HCT116 (cell line): ENCODE results near the gene GRK5. TPM values are rescaled to one million over a fixed set of nuclear protein-coding genes. Genes with fewer than 3 reads are reported as not detected.

Experiments
- ATAC-seq: fragments of 200-7000 bp; cut with Tn5 transposase; 2 replicates; pipeline ENCODE4 v1.9.1; 2020; ENCODE audit warnings: mild to moderate bottlenecking, moderate library complexity
- BruUV-seq: library from RNA; stranded (reverse); fragments of 400-500 nt; replicated peaks from 2 replicates; lab custom pipeline; 2021; lab: Mats Ljungman, UMichigan
- CTCF ChIA-PET: fragments of 300-600 bp; sonication (Branson Sonifier 250); formaldehyde crosslinking; loops from one replicate; lab custom pipeline; 2021; ENCODE audit warnings: antibody characterized with exemption; lab: Charles Lee
- POLR2A ChIA-PET: fragments of 300-600, 350-600 bp; sonication (Branson Sonifier 250); formaldehyde crosslinking; loops from one replicate; lab custom pipeline; 2021; ENCODE audit warnings: antibody characterized with exemption; lab: Charles Lee
- RAD21 ChIA-PET, 2 experiments: fragments of 300-600 bp; sonication (Branson Sonifier 250); formaldehyde crosslinking; loops; one replicate each; lab custom pipeline; 2023; ENCODE audit warnings: low total read pairs in 2 of 2; ENCODE audit not compliant: uncharacterized antibody in 2 of 2, unreplicated experiment in 2 of 2, low non-redundant PET in 1 of 2; lab: Charles Lee
- DNase-seq: peaks from one replicate; pipeline ENCODE4 v3.0.0-alpha.2; 2010; ENCODE audit warnings: low read depth, low spot score
- H2AFZ ChIP-seq: fragments of 200-600 bp; shearing (Covaris generic), sonication (generic); 2 replicates; pipeline ENCODE4 v1.6.1; 2017; ENCODE audit warnings: low read depth, mixed run types, mixed read lengths, antibody characterized with exemption, low read length; ENCODE audit not compliant: poor library complexity, severe bottlenecking
- H3K27ac ChIP-seq: 2 replicates; pipeline ENCODE4 v1.5.1; 2012; ENCODE audit warnings: low read depth, low read length
- H3K27me3 ChIP-seq: fragments of 200-600 bp; sonication (generic); 2 replicates; pipeline ENCODE4 v1.6.1; 2016; ENCODE audit warnings: mixed run types, low read length, mixed read lengths; ENCODE audit not compliant: insufficient read depth
- H3K36me3 ChIP-seq, 2 experiments: fragments of 200-500 bp in 1 of 2; fragments of 200-600 bp in 1 of 2; sonication (Bioruptor generic) in 1 of 2; sonication (generic) in 1 of 2; 2 replicates each; pipeline versions ENCODE4 v1.5.1 to v1.6.1; 2014 to 2016; ENCODE audit warnings: low read length in 2 of 2, inconsistent platforms in 1 of 2, mixed read lengths in 1 of 2, mixed run types in 1 of 2; ENCODE audit not compliant: insufficient read depth in 2 of 2, control insufficient read depth in 1 of 2
- H3K4me1 ChIP-seq, 2 experiments: fragments of 200-600 bp in 1 of 2; sonication (generic) in 1 of 2; 2 replicates each; pipeline versions ENCODE4 v1.5.1 to v1.6.1; 2012 to 2017; ENCODE audit warnings: low read length in 2 of 2, inconsistent platforms in 1 of 2, mild to moderate bottlenecking in 1 of 2, mixed read lengths in 1 of 2, mixed run types in 1 of 2, moderate library complexity in 1 of 2; ENCODE audit not compliant: insufficient read depth in 2 of 2, control insufficient read depth in 1 of 2
- H3K4me2 ChIP-seq: fragments of 200-600 bp; sonication (generic); 2 replicates; pipeline ENCODE4 v1.6.1; 2017; ENCODE audit warnings: mixed run types, low read length, mixed read lengths
- H3K4me3 ChIP-seq, 2 experiments: fragments of 200-600 bp in 1 of 2; sonication (generic) in 1 of 2; replicated peaks in 1 of 2; 2 replicates each; pipeline ENCODE4 v1.5.1; 2011 to 2016; ENCODE audit warnings: low read length in 2 of 2, control low read depth in 1 of 2, low read depth in 1 of 2, mild to moderate bottlenecking in 1 of 2, mixed read lengths in 1 of 2, mixed run types in 1 of 2
- H3K79me2 ChIP-seq: fragments of 200-600 bp; sonication (generic); 2 replicates; pipeline ENCODE4 v1.6.1; 2017; ENCODE audit warnings: mild to moderate bottlenecking, mixed run types, low read length, moderate library complexity, mixed read lengths; ENCODE audit not compliant: insufficient read depth
- H3K9ac ChIP-seq: fragments of 200-600 bp; sonication (generic); 2 replicates; pipeline ENCODE4 v1.6.1; 2016; ENCODE audit warnings: low read length, mixed read lengths
- H3K9me2 ChIP-seq: fragments of 200-600 bp; sonication (generic), shearing (Covaris generic); 2 replicates; pipeline ENCODE4 v1.6.1; 2017; ENCODE audit warnings: mixed run types, mild to moderate bottlenecking, moderate library complexity; ENCODE audit not compliant: insufficient read depth
- H3K9me3 ChIP-seq, 2 experiments: fragments of 200-500 bp in 1 of 2; fragments of 200-600 bp in 1 of 2; sonication (Bioruptor generic) in 1 of 2; sonication (generic) in 1 of 2; 2 replicates each; pipeline ENCODE4 v1.6.1; 2014 to 2017; ENCODE audit warnings: low read length in 2 of 2, mixed read lengths in 2 of 2, inconsistent platforms in 1 of 2, low read depth in 1 of 2, mild to moderate bottlenecking in 1 of 2, mixed run types in 1 of 2, moderate library complexity in 1 of 2; ENCODE audit not compliant: control insufficient read depth in 1 of 2, insufficient read depth in 1 of 2
- H4K20me1 ChIP-seq: fragments of 200-600 bp; sonication (generic), shearing (Covaris generic); 2 replicates; pipeline ENCODE4 v1.6.1; 2017; ENCODE audit warnings: mixed run types, mild to moderate bottlenecking, moderate library complexity; ENCODE audit not compliant: insufficient read depth
- CBX3 ChIP-seq: IDR thresholded peaks from 2 replicates; pipeline ENCODE4 v1.6.1; 2012; ENCODE audit warnings: low read depth
- ELF1 ChIP-seq: IDR thresholded peaks from 2 replicates; pipeline ENCODE4 v1.6.1; 2012; ENCODE audit warnings: low read depth, borderline replicate concordance
- EZH2 ChIP-seq: fragments of 200-600 bp; sonication (generic); IDR thresholded peaks from 2 replicates; pipeline ENCODE4 v1.6.1; 2017; ENCODE audit warnings: antibody characterized with exemption, mixed run types
- EZH2phosphoT487 ChIP-seq: fragments of 200-600 bp; IDR thresholded peaks from 2 replicates; pipeline ENCODE4 v1.6.1; 2018; ENCODE audit warnings: antibody characterized with exemption, borderline replicate concordance
- FOSL1 ChIP-seq: IDR thresholded peaks from 2 replicates; pipeline ENCODE4 v1.6.1; 2012; ENCODE audit warnings: low read depth
- POLR2A ChIP-seq: IDR thresholded peaks from 2 replicates; pipeline ENCODE4 v1.7.0; 2011; ENCODE audit warnings: borderline replicate concordance; ENCODE audit not compliant: insufficient read depth, insufficient read length; ENCODE audit errors: extremely low read depth
- SIN3A ChIP-seq: IDR thresholded peaks from 2 replicates; pipeline ENCODE4 v1.6.1; 2012; ENCODE audit warnings: low read depth
- SP1 ChIP-seq: IDR thresholded peaks from 2 replicates; pipeline ENCODE4 v1.6.1; 2012; ENCODE audit warnings: low read depth
- SRF ChIP-seq: IDR thresholded peaks from 2 replicates; pipeline ENCODE4 v1.6.1; 2012; ENCODE audit warnings: low read depth
- TCF7L2 ChIP-seq: IDR thresholded peaks from 2 replicates; pipeline ENCODE4 v1.7.0; 2011; ENCODE audit warnings: borderline replicate concordance, inconsistent platforms; ENCODE audit not compliant: insufficient read depth, insufficient read length; ENCODE audit errors: extremely low read depth
- YY1 ChIP-seq: IDR thresholded peaks from 2 replicates; pipeline ENCODE4 v1.6.1; 2011; ENCODE audit warnings: low read length, low read depth, moderate library complexity, mild to moderate bottlenecking; ENCODE audit not compliant: insufficient replicate concordance; ENCODE audit errors: extremely low read depth
- ZNF274 ChIP-seq: fragments of 200-500 bp; sonication (Bioruptor generic); IDR thresholded peaks from 2 replicates; pipeline ENCODE4 v1.6.1; 2014; ENCODE audit warnings: mild to moderate bottlenecking, low read depth, low read length, inconsistent platforms
- intact Hi-C: fragments of 100-400 bp; cut with micrococcal nuclease; formaldehyde crosslinking; loops from 2 replicates; pipeline ENCODE4 v1.10.0; 2022
- total RNA-seq: library from RNA; stranded (reverse); gene quantifications from one replicate; pipeline ENCODE4 v1.2.1, GENCODE V29; 2021; ENCODE audit not compliant: unreplicated experiment
- TF ChIP-seq, protein P1 (sequence below), 3 experiments: fragments of 200-600 bp in 1 of 3; sonication (generic) in 1 of 3; IDR thresholded peaks in 2 of 3; conservative IDR thresholded peaks in 1 of 3; 2 replicates each; pipeline ENCODE4 v1.5.1; 2012 to 2017; ENCODE audit warnings: low read depth in 2 of 3, low read length in 2 of 3, antibody characterized with exemption in 1 of 3, borderline replicate concordance in 1 of 3, control low read depth in 1 of 3, mild to moderate bottlenecking in 1 of 3, mixed read lengths in 1 of 3, mixed run types in 1 of 3, moderate library complexity in 1 of 3; ENCODE audit not compliant: insufficient read depth in 1 of 3
- TF ChIP-seq, protein P2 (sequence below): IDR thresholded peaks from 2 replicates; pipeline ENCODE4 v1.6.1; 2011; ENCODE audit warnings: mild to moderate bottlenecking, low read length, moderate library complexity; ENCODE audit not compliant: insufficient replicate concordance; ENCODE audit errors: extremely low read depth

GRK5 gene
- total RNA-seq, 1 experiment from 2014 or later = 7.3 TPM

- ChIA-PET CTCF (no interaction called here), POLR2A (no interaction called here), RAD21 (no interaction called here)
- Histone ChIP-seq H3K9ac (no peak overlapping the region), H3K9me2 (no peaks in the 10 kb centered on the region), H4K20me1 (no peaks in the 10 kb centered on the region), H3K4me1 (no peaks in the 10 kb centered on the region), H3K9me3 (no peaks in the 10 kb centered on the region), H3K36me3 (peaks cover 0 to 5% of the 10 kb centered on the region in 2 experiments; a peak in 2 of 4 replicates), H2AFZ (no peak overlapping the region), H3K27ac (no peak overlapping the region), H3K4me3 (no peak overlapping the region), H3K4me2 (no peak overlapping the region), H3K79me2 (no peaks in the 10 kb centered on the region), H3K27me3 (no peaks in the 10 kb centered on the region)
- intact Hi-C loops = no loop called here
- TF ChIP-seq TCF7L2 (no peak), ELF1 (no peak), EZH2phosphoT487 (no peak), SRF (no peak), POLR2A (no peak), FOSL1 (no peak), CBX3 (no peak), YY1 (no peak), SIN3A (no peak), ZNF274 (no peak), SP1 (no peak), EZH2 (no peak)
- TF ChIP-seq, protein P1, sequence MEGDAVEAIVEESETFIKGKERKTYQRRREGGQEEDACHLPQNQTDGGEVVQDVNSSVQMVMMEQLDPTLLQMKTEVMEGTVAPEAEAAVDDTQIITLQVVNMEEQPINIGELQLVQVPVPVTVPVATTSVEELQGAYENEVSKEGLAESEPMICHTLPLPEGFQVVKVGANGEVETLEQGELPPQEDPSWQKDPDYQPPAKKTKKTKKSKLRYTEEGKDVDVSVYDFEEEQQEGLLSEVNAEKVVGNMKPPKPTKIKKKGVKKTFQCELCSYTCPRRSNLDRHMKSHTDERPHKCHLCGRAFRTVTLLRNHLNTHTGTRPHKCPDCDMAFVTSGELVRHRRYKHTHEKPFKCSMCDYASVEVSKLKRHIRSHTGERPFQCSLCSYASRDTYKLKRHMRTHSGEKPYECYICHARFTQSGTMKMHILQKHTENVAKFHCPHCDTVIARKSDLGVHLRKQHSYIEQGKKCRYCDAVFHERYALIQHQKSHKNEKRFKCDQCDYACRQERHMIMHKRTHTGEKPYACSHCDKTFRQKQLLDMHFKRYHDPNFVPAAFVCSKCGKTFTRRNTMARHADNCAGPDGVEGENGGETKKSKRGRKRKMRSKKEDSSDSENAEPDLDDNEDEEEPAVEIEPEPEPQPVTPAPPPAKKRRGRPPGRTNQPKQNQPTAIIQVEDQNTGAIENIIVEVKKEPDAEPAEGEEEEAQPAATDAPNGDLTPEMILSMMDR (IDR thresholded peaks at IDR 0.05 in 2 of 3, conservative IDR thresholded peaks at IDR 0.05 in 1 of 3; ENCODE audit: borderline replicate concordance in 1 of 3, insufficient read depth in 1 of 3, low read depth in 2 of 3, low read length in 2 of 3) = no peak
- TF ChIP-seq, protein P2, sequence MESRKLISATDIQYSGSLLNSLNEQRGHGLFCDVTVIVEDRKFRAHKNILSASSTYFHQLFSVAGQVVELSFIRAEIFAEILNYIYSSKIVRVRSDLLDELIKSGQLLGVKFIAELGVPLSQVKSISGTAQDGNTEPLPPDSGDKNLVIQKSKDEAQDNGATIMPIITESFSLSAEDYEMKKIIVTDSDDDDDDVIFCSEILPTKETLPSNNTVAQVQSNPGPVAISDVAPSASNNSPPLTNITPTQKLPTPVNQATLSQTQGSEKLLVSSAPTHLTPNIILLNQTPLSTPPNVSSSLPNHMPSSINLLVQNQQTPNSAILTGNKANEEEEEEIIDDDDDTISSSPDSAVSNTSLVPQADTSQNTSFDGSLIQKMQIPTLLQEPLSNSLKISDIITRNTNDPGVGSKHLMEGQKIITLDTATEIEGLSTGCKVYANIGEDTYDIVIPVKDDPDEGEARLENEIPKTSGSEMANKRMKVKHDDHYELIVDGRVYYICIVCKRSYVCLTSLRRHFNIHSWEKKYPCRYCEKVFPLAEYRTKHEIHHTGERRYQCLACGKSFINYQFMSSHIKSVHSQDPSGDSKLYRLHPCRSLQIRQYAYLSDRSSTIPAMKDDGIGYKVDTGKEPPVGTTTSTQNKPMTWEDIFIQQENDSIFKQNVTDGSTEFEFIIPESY = no peak
- ATAC-seq = no peak
- DNase-seq = no peak
- no TSS peak for BruUV-seq
Measured at GRCh38 chr10:119502618-119503155, 295.3 kb downstream of the GRK5 start.
